ENCODE measurements around the gene EEF1AKMT3. TPM values are rescaled to one million over a fixed set of nuclear protein-coding genes. Genes with fewer than 3 reads are reported as not detected.

Gene EEF1AKMT3
- total RNA-seq, 1 donor from 2014 or later: 6.8 TPM

- no peak overlapping the region for H3K4me3 ChIP-seq
- no peaks in the 10 kb centered on the region for H3K9me3 ChIP-seq
- DNase-seq (no peak), ATAC-seq (no peak)
- no peak for TF ChIP-seq CTCF (IDR thresholded peaks at IDR 0.05)
- intact Hi-C loops (cut with DNase I): no loop called here
- peaks cover 20% of the 10 kb centered on the region for H3K27me3 ChIP-seq (ENCODE audit: low read depth)
- peaks cover 9% of the 10 kb centered on the region for H3K36me3 ChIP-seq
- H3K27ac ChIP-seq: no peak overlapping the region
- peaks cover 8% of the 10 kb centered on the region for H3K4me1 ChIP-seq
These were observed 43.0 kb upstream of the EEF1AKMT3 start for GRCh38 chr12:57729321-57729844.

GRCh38 chr12:57730336-57731067, 41.9 kb upstream of the EEF1AKMT3 start:
- intact Hi-C loops (cut with DNase I): no loop called here
- no peak for DNase-seq

GRCh38 chr12:57731411-57732080, 40.9 kb upstream of the EEF1AKMT3 start:
- no peak for ATAC-seq
- Histone ChIP-seq H3K27ac (no peak overlapping the region), H3K36me3 (peaks cover 9% of the 10 kb centered on the region), H3K9me3 (no peaks in the 10 kb centered on the region), H3K27me3 (ENCODE audit: low read depth) (peaks cover 37% of the 10 kb centered on the region), H3K4me1 (peaks cover 12% of the 10 kb centered on the region), H3K4me3 (no peak overlapping the region)
- intact Hi-C loops (cut with DNase I): no loop called here
- no peak for TF ChIP-seq CTCF (IDR thresholded peaks at IDR 0.05)
- DNase-seq: no peak

More at GRCh38 chr12:57730336-57731067, 41.9 kb upstream of the EEF1AKMT3 start:
- Histone ChIP-seq H3K36me3 (peaks cover 9% of the 10 kb centered on the region), H3K27me3 (ENCODE audit: low read depth) (peaks cover 28% of the 10 kb centered on the region), H3K4me3 (no peak overlapping the region), H3K27ac (no peak overlapping the region), H3K9me3 (no peaks in the 10 kb centered on the region), H3K4me1 (peaks cover 9% of the 10 kb centered on the region)
- no peak for ATAC-seq
- no peak for TF ChIP-seq CTCF (IDR thresholded peaks at IDR 0.05)

GRCh38 chr12:57732270-57732669, 40.1 kb upstream of the EEF1AKMT3 start:
- ATAC-seq: no peak

More at GRCh38 chr12:57732270-57732669, 40.1 kb upstream of the EEF1AKMT3 start:
- no peak overlapping the region for H3K27ac ChIP-seq
- DNase-seq: no peak
- peaks cover 9% of the 10 kb centered on the region for H3K36me3 ChIP-seq
- H3K27me3 ChIP-seq (ENCODE audit: low read depth): peaks cover 44% of the 10 kb centered on the region
- no peak for TF ChIP-seq CTCF (IDR thresholded peaks at IDR 0.05)
- intact Hi-C loops (cut with DNase I): no loop called here
- no peak overlapping the region for H3K4me3 ChIP-seq
- H3K9me3 ChIP-seq: no peaks in the 10 kb centered on the region
- peaks cover 18% of the 10 kb centered on the region for H3K4me1 ChIP-seq

All from lower lobe of right lung (tissue), 2 donors.